ENCODE measurements around the gene MEGF11.

- TF ChIP-seq POLR2A (IDR thresholded peaks at IDR 0.05) = no peak
- no peak for TF ChIP-seq CTCF (IDR thresholded peaks at IDR 0.05)
Observed at GRCh38 chr15:65956307-65956706, 297.2 kb downstream of the MEGF11 start.
